NCI-H2107 (cell line): Measurements from ENCODE around the gene SDK2.

Experiments
- DNase-seq: peaks from one replicate; lab custom pipeline; 2025; lab: John Stamatoyannopoulos, UW

SDK2 gene, protein sequence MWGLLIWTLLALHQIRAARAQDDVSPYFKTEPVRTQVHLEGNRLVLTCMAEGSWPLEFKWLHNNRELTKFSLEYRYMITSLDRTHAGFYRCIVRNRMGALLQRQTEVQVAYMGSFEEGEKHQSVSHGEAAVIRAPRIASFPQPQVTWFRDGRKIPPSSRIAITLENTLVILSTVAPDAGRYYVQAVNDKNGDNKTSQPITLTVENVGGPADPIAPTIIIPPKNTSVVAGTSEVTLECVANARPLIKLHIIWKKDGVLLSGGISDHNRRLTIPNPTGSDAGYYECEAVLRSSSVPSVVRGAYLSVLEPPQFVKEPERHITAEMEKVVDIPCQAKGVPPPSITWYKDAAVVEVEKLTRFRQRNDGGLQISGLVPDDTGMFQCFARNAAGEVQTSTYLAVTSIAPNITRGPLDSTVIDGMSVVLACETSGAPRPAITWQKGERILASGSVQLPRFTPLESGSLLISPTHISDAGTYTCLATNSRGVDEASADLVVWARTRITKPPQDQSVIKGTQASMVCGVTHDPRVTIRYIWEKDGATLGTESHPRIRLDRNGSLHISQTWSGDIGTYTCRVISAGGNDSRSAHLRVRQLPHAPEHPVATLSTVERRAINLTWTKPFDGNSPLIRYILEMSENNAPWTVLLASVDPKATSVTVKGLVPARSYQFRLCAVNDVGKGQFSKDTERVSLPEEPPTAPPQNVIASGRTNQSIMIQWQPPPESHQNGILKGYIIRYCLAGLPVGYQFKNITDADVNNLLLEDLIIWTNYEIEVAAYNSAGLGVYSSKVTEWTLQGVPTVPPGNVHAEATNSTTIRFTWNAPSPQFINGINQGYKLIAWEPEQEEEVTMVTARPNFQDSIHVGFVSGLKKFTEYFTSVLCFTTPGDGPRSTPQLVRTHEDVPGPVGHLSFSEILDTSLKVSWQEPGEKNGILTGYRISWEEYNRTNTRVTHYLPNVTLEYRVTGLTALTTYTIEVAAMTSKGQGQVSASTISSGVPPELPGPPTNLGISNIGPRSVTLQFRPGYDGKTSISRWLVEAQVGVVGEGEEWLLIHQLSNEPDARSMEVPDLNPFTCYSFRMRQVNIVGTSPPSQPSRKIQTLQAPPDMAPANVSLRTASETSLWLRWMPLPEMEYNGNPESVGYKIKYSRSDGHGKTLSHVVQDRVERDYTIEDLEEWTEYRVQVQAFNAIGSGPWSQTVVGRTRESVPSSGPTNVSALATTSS (N-terminal part only)

DNA sequence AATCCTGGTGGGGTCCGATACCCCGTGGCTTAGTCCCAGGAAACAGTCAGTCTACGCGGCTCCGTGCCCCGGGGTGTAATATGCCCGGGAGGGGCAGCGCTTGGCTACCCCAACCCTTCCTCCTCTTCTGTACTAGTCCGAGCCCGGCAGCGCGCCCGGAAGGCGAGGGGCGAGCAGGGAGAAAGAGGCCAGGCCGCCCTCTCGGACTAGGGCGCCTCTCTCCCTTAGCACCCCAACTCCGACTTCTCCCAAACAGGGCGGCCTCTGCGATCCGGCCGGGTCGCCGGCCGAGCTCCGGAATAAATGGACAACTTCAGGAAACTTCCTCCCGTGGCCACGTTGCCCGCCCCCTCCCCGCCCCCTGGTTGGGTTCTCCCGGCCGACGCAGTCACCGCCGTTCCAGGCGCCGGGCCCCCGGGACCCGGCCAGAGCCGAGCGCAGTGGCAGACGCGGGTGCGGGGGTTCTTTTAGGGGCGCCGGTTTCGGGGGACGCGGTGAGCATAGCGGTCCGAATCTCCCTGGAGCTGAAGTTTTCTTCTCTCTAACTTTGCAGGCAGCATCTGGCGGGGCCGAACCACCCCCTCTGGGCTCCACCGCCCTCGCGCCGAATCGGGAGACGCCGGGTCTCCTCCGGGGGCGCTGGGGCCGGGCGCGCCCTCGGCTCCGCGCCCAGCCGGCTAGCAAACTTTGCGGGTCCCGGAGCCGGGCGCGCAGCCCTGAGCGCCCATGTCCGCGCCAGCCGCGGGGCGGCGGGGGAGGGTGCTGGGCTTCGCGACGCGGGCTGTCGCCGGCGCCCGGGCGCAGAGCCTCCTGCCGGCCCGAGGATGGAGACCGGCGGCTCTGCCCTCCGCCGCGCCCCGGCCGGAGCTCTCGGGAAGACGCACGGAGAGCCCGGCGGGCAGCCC lies at the start of gene SDK2:
SDK2 (minus strand) TSS at position 301 of the 905 bp plus-strand sequence. CDS start 357 bp downstream, outside the sequence.
- DNase-seq, result no peak

DNA sequence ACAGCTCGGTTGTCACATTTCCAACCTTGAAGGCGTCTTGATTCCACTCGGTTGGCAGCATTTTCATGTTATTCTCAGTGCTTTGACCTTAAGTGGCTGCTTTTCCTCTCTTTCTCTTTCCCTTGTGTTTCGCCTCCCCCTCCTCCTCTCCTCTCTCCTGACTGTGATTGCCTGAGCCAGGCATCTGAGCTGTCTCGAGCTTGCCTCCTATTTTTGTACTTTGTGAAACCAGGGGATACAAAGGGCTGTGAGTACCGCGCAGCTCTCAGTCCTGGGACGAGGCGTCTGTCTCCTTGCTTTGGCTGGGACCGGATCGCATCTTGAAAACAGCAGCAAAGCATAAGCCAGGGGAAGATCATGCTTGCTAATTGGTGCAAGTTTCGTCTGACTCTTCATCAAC lies 48.8 kb upstream of the SDK2 start:
- no peak for DNase-seq

DNA sequence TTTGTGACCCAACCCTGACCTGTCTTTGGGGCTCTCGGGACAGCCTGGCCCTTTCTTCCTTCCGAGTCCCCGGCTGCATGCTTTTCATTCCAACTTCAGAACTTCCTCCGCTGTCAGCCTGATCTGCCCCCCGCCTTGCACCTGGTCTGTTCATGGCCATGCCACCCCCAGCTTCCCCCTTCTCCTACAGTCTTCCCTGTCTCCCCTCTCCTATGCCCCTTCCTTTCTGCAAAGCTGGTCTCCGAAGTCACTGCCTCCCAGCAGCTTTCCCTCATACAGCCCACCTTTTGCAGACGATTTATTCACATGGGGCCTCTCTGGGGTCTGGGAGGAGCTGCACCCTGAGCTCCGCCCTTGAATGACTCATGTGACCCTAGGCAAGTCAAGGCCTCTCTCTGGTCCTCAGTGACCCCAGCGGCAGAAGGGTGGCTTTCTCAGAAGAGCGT lies 47.1 kb upstream of the SDK2 start:
- no peak for DNase-seq

DNA sequence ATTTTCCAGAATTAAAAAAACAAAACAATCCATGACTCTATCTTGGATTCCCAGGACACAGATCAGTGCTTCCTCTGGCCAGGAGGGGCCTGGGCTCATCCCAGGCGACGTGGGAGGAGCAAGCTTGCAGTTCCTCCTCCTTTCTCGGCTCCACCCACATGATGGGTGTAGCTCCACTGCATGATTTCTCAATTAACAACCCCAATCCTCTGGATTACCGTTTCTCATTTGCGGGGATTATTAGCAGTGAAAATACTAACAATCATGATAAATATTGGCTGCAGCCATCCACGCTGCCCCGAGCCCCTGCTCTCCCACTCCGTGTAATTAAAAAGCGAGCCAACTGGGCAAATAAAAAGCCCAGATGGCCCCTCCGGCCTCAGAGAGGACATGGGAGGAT lies 46.4 kb upstream of the SDK2 start:
- no peak for DNase-seq

DNA sequence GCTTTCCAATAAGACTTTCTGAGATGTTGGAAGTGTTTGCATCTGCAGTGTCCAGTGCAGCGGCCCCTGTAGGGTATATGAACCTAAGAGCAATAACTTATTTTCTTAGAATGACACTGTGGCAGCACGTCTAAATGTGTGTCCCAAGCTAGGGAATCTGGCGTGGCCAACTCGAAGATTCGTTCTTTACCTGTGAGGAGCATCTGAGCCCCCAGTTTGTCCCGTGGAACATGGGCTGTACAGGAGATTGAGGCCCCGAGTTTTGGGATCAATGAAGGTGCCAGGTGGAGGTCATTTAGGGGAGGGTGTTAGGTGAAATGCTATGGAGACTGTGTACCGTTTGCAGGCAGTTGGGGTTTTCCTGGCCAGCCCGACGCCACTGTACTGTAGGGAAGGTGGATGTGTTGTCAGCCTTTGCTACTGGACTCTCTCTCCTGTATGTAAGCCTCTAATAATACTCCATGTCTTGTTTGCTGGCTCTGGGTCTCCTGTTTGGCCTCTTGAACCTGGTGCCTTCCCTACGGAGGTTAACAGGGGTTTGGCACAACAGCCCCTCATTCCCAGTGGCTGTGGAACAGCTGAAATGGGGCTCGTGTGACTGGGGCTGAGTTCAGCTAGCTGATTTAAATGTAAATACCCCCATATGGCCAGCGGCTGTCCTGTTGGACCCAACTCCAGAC lies 45.5 kb upstream of the SDK2 start:
- no peak for DNase-seq

DNA sequence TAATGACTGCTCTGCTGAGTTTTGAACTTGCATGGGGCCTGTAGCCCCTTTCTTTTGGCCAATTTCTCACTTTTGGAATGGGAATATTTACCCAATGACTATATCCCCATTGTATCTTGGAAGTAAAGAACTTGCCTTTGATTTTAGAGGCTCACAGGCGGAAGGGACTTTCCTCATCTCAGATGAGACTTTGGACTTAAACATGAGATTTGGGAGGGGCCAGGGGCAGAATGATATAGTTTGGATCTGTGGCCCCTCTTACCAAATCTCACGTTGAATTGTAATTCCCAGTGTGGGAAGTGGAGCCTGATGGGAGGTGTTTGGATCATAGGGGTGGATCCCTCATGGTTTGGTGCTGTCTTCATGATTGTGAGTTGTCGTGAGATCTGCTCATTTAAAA lies 42.7 kb upstream of the SDK2 start:
- no peak for DNase-seq

DNA sequence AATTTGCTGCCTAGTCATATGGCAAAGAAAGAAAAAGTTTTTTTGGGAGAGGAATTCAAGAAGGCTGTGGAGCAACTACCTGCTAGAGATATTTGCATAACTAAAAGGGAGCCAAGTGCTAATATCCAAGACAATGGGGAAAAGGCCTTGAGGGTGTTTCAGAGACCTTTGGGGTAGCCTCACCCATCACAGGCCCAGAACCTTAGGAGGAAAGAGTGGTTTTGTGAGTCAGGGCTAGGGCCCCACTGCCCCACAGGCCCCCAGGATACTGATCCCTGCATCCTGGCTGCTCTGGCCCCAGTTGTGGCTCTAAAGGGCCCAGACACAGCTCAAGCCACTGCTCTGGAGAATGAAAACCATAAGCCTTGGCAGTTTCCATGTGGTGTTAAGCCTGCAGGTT lies 41.9 kb upstream of the SDK2 start:
- no peak for DNase-seq

DNA sequence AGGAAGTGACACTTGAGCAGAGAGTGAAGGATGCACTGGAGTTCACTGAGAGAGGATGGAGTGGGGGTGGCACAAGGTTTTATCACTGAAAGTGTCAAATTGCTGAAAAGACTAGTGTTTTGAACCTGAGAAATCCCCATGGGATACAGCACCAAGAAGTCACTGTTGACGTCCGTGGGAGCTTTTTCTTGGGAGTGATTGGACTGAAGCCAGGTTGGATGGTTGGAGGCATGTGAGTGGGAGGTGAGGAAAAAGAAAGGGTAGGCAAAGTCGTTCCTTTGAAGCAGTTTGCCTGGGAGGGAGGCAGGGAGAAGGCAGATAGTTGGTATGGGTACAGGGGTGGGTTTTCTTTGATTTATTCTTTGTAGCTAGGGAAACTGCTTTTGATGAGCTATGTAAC lies 39.9 kb upstream of the SDK2 start:
- DNase-seq, result no peak

DNA sequence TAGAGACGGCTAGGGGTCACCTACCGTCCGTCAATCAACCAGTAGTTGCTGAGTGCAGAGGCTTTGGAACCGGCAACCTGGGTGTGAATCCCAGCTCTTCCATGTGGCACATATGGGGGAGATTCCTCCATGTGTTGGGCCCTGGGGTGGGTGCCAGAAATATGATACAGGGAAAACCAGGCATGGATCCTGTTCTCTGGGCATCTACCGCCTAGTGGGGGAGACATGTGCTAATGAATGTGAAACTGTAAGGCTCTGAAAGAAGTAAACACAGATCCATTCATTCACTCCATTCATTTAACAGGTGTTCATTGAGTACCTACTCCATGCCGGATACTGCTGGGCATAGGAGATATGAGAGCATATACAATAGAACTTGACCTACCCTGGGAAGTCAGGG lies 39.5 kb upstream of the SDK2 start:
- no peak for DNase-seq

DNA sequence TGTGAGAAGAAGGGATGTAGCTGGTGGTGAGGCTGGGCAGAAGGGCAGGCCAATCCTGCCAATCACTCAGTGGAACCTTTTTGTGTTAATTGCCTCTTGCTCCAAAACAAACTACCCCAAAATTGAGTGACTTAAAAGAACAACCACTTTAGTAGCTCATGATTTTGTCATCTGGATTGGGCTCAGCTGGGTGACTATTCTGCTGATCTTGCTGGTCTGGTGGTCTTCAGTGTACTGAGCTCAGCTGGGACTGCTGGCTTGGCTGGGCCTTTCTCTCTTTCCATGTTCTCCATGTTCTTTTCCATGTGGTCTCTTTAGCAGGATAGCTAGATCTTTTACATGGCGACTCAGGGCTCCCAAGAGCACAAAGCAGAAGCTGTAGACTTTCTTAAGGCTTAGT lies 37.7 kb upstream of the SDK2 start:
- no peak for DNase-seq

DNA sequence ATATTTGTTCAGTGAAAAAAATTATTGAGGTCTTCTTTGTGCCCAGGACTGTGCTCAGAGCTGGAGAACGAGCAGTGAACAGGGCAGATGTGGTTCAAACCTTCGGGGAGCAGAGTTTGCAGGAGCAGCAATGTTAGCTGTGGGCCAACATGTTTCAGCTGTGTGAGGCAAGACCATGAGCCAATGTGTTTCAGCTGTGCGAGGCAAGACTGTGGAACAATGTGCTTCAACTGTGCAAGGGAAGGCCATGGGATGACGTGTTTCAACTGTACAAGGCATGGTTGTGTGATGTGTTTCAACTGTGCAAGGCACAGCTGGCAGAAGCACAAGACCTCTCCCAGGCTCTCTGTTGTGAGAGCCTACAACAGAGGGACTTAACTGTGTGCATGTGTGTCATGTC lies 35.2 kb upstream of the SDK2 start:
- DNase-seq, result no peak

DNA sequence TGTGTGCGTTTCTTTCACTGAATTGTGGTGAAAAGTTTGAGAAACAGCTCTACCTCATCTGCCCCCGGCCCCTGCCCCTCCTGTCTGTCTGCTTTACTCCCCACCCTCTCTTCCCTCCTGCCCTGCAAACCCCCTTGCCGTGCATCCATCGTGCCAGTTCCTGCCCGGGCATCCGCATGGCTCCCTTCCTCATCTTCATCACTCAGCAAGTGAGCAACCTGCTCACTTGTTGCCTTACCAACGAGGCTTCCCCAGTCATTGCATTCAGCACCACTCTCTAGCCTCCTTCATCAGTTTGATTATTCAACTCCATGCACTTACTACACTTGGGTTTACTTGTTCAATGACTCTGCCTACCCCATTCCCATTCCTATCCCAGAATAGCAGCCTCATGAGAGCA lies 34.8 kb upstream of the SDK2 start:
- no peak for DNase-seq

DNA sequence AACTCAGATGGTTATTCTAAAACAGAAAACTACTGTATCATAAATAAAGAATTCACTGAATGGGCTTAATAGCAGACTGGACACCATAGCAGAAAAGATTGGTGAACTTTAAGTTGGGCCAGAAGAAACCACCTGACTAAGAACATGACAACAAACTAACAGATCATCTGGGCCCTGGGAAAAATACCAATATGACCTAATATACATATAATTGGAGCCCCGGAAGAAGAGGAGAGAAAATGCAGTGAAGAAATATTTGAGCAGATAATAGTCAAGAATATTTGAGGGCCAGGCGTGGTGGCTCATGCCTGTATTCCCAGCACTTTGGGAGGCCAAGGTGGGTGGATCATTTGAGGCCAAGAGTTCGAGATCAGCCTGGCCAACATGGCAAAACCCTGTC lies 25.5 kb upstream of the SDK2 start:
- no peak for DNase-seq

DNA sequence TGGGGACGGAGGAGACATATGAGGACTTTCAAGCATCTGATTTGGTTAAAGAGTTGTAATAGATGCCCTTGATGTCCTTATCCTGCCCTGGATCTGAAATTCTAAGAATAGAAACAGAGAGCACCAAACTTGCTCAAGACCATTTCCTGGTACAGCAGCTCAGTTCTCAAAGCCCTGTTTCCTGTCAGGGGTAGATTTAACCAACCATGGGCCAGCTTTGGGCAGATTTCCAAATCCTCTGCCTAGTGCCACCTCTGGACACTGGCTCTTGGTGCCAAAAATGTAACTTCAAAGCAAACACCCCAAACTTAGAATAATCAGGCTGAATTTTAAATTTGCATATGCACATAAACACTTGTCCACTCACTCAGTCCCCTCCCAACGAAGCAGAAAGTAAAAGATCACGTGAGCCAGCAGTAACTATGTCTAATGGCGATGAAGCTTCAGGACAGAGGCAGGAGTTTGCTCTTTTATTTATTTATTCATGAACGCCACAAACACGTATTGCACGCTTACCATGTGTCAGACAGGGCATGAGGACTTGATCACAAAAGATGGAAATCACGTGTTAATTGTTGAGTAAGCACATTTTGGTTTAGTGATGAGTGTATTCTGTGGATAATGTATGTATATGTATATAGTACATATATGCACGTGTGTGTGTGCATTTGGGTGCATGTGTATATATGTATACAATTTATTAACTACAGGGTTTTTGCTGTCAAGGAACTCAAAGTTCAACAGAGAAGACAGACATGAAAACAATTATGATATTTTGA lies 23.1 kb upstream of the SDK2 start:
- DNase-seq, result no peak

DNA sequence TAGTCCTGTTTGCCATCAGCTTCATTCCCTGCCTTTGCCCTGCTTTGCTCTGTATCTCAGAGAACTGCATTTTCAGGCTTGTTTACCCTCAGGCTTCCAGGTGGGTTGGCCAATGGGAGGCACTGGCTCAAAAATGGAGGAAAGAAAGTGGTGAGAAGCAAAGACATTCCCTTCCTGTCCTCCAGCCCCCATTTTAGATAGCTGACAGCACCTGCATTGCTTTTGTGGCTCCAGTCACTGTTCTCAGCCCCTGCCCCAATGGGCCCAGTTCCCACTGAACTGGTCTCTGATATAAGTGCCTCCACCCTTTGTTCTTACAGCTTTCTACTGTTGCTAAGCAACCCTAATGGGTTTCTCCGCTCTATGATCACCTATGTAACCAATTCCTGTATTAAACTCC lies 19.4 kb upstream of the SDK2 start:
- no peak for DNase-seq

DNA sequence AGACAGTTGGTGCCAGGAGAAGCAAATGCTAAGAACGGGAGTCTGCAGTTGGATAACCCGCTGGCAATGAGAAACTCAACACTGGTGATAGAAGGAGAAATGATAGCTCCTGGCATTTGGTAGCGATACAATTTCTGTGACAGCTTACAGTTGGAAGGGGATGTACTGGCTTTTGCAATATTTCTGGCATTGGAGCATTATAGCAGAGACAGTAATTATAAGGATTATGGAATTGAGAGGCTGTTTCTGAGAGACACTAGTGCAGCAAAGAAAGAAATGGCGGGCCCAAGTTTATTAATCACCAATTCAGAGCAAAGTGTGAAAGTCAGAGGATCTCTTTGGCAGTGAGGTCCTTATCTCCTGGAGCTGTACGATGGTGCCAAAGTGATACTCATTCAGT lies 16.1 kb upstream of the SDK2 start:
- no peak for DNase-seq

DNA sequence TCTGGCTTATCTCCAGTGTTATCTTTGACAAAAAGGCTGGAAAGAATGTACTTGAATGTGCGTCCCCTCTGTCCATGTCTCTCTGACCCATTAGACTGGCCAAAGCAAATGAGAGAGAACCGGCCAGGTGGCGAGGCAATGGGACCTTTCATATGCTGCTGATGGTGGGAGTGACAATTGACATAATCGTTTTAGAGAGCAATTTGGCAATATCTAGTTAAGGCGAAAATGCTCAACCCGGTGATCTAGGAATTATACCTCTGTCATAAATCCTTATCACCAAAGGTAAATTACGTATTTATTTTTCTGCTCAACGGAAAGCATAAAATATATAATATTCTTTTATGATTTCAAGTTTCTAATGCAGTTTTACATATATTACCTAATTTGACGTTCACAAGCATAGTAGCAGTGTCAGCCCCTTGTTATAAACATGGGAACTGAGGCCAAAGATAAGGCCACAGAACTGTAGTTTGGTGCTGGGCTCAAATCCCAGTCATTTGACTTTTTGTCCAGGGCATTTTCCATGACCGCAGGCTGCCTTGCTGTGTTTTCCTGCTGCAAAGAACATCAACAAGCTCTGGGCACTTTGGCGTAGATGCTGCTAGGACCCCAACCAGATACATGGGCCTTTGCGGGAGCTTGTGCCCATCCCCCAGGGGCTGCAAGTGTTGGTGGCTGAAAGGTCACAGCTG lies 14.7 kb upstream of the SDK2 start:
- no peak for DNase-seq

DNA sequence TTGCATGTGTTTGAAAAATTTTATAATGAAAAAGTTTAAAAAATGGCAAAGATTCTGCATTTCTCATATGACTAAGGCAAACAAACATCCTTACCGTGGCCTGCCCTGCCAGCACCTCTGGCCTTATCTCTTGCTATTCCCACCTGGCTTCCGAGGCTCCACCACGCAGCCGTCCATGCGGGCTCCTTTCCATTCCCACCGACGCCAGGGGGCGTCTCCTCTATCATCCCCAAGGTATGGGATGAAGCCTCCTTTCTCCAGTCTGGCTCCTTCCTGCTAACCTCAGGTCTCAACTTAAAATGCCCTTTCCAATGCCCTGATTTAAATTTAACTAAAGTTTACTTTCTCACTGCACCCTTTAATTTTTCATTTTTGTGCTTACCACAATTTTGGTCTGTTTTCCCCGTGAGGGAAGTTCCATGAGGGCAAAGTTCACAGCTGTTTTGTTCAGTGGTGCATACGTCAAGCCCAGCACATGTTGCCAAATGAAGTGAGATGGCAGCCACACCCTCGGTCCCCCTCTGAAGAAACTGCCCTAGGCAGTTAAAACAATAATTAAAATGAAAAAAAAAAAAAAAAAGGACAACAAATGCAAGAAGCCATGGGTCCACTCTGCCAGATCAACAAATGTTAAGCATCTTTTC lies 13.3 kb upstream of the SDK2 start:
- no peak for DNase-seq

DNA sequence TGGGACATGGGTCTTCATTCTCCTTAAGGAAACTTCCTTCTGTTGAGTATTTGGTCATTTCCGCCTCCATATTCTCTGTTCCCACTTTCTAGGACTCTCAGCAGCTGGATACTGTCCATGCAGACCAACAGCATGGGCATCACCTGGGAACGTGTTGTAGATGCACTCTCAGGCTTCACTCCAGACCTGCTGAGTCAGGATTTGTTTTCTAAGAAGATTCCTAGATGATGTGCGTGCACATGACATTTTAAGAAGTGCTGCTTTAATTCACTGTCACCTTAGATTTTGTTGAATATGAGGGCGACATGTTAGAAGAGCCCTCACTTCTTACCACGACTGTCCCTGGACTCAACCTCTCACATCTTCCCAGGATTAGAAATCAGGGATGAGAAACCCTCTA lies 10.0 kb upstream of the SDK2 start:
- no peak for DNase-seq
